Measurements from ENCODE around the gene ADARB1. TPM values are rescaled to one million over a fixed set of nuclear protein-coding genes. Genes with fewer than 3 reads are reported as not detected.

The ADARB1 gene
- total and polyA plus RNA-seq, 2 of the 4 experiments (the other 2 are of a cell fraction): 39.8 to 47.3 TPM

DNA sequence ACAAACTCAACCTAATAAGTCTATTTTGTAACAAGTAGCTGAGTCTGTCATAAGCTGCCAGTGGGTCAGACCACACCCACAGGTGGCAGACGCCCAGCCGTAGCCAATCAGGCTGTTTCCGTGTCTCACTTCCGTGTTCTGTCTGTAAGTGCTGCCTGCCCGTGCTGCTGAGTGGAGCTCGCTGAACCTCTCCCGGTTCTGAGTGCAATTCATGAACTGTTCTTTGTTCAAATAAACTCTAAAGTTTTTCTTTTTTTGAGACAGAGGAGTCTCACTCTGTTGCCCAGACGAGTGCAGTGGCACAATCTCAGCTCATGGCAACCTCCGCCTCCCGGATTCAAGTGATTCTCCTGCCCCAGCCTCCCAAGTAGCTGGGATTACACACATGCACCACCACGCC, 188.2 kb downstream of the ADARB1 start:
- dilution Hi-C loops (cut with HindIII; ENCODE audit: low sequenced_read_pairs, unreplicated experiment) (no loop called here), intact Hi-C loops (cut with micrococcal nuclease) (no loop called here), in situ Hi-C loops (cut with MboI; ENCODE audit: low sequenced_read_pairs) (no loop called here)
- no peak overlapping the region for H3K4ac ChIP-seq (ENCODE audit: low read depth, low read length)
- CTCF ChIA-PET: no interaction called here
- no peak overlapping the region for H2AK5ac ChIP-seq (ENCODE audit: low read depth, low read length)
- H3K27ac ChIP-seq (ENCODE audit: insufficient read depth, low read length): no peak overlapping the region
- TF ChIP-seq, protein P1, sequence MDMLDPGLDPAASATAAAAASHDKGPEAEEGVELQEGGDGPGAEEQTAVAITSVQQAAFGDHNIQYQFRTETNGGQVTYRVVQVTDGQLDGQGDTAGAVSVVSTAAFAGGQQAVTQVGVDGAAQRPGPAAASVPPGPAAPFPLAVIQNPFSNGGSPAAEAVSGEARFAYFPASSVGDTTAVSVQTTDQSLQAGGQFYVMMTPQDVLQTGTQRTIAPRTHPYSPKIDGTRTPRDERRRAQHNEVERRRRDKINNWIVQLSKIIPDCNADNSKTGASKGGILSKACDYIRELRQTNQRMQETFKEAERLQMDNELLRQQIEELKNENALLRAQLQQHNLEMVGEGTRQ (IDR thresholded peaks at IDR 0.05; ENCODE audit: low read depth, low read length): no peak
- TF ChIP-seq CEBPB (IDR thresholded peaks at IDR 0.05; ENCODE audit: low read depth, low read length): no peak
- TF ChIP-seq CTCF (conservative IDR thresholded peaks at IDR 0.05; ENCODE audit: low read depth, low read length): no peak
- no peak for TF ChIP-seq NFE2L2 (IDR thresholded peaks at IDR 0.05; ENCODE audit: low read depth, low read length)
- no peak for TF ChIP-seq CHD1 (IDR thresholded peaks at IDR 0.05; ENCODE audit: low read depth, low read length)
- no peak for TF ChIP-seq SMC3 (IDR thresholded peaks at IDR 0.05; ENCODE audit: low read depth, low read length)
- TF ChIP-seq RFX5 (IDR thresholded peaks at IDR 0.05; ENCODE audit: low read depth, low read length): no peak
- no peak overlapping the region for H2BK20ac ChIP-seq (ENCODE audit: low read depth, low read length)
- no peak overlapping the region for H3K14ac ChIP-seq (replicated peaks; ENCODE audit: low read depth, low read length)
- no peak overlapping the region for H2BK120ac ChIP-seq (ENCODE audit: low read depth, low read length)
- no peak overlapping the region for H2AK9ac ChIP-seq (replicated peaks; ENCODE audit: low read depth, low read length, poor library complexity)
- no TSS peak for BruUV-seq (replicated peaks)
- H3K4me3 ChIP-seq (ENCODE audit: insufficient read depth, low read depth, low read length): no peak overlapping the region
- H2BK15ac ChIP-seq (ENCODE audit: low read depth, low read length): no peak overlapping the region
- no peaks in the 10 kb centered on the region; the same call in 1 of the 2 replicates for H3K27me3 ChIP-seq (ENCODE audit: control insufficient read depth, insufficient read depth, low read length)
- no peak overlapping the region for H3K9ac ChIP-seq (ENCODE audit: low read depth, low read length)
- no peak overlapping the region for H2AFZ ChIP-seq (replicated peaks; ENCODE audit: low read length, poor library complexity)
- no peak for DNase-seq
- H2BK5ac ChIP-seq (ENCODE audit: low read depth, low read length, poor library complexity, severe bottlenecking): no peak overlapping the region
- POLR2A ChIA-PET (ENCODE audit: unreplicated experiment): no interaction called here
- H4K8ac ChIP-seq (ENCODE audit: low read depth in 2 of 2, low read length in 2 of 2): no peak overlapping the region
- no peak overlapping the region for H4K91ac ChIP-seq (ENCODE audit: insufficient read depth, low read depth, low read length)
- H3K18ac ChIP-seq (ENCODE audit: low read depth, low read length): no peak overlapping the region
- peaks cover 0 to 15% of the 10 kb centered on the region in 2 experiments for H3K79me1 ChIP-seq (ENCODE audit: low read depth in 1 of 2, low read length in 2 of 2)
- WGBS, 2 experiments (ENCODE audit: extremely low coverage in 2 of 2, insufficient read length in 1 of 2): 100% methylated on average over 1 of the region's 11 CpGs; no CpG with 5 or more reads in 1 of the 2 experiments
- H3K4me2 ChIP-seq (ENCODE audit: low read depth, low read length): no peak overlapping the region
- H4K20me1 ChIP-seq (ENCODE audit: insufficient read depth, low read length): peaks cover 37% of the 10 kb centered on the region
- no peaks in the 10 kb centered on the region for H3K9me3 ChIP-seq (ENCODE audit: control insufficient read depth, insufficient read depth, low read length)
- H3K4me1 ChIP-seq (ENCODE audit: control insufficient read depth, insufficient read depth, low read length): no peaks in the 10 kb centered on the region
- H3K23ac ChIP-seq (ENCODE audit: low read depth, low read length): no peak overlapping the region
- H4K5ac ChIP-seq (ENCODE audit: low read depth, low read length): no peak overlapping the region
- H3K36me3 ChIP-seq (ENCODE audit: control insufficient read depth, insufficient read depth, low read length): peaks cover 50% of the 10 kb centered on the region
- peaks cover 7% of the 10 kb centered on the region; the same call in 1 of the 2 replicates for H3K9me1 ChIP-seq (ENCODE audit: insufficient read depth, low read length)
- H3K56ac ChIP-seq (ENCODE audit: extremely low read depth, insufficient read depth, low read length): no peak overlapping the region
- ATAC-seq (ENCODE audit: low read depth): peak; percentile 27; the same call in 1 of the 2 replicates

All from IMR-90 (cell line).